OCI-LY3 (cell line): ENCODE data around the gene ZNF335.

Experiments used
- EZH2phosphoT487 ChIP-seq: fragments of 200-600 bp; shearing (Covaris generic); IDR thresholded peaks from 2 replicates; pipeline ENCODE4 v1.6.1; 2018; ENCODE audit warnings: antibody characterized with exemption, mixed run types, low read depth
- TF ChIP-seq, protein P1 (sequence below): fragments of 200-600, 300-600 bp; sonication (generic); IDR thresholded peaks from 2 replicates; pipeline ENCODE4 v1.5.1; 2014; ENCODE audit warnings: antibody characterized with exemption, low read length, low read depth

GRCh38 chr20:45920462-45921336 is 51.3 kb downstream of the ZNF335 start:
- TF ChIP-seq, protein P1, sequence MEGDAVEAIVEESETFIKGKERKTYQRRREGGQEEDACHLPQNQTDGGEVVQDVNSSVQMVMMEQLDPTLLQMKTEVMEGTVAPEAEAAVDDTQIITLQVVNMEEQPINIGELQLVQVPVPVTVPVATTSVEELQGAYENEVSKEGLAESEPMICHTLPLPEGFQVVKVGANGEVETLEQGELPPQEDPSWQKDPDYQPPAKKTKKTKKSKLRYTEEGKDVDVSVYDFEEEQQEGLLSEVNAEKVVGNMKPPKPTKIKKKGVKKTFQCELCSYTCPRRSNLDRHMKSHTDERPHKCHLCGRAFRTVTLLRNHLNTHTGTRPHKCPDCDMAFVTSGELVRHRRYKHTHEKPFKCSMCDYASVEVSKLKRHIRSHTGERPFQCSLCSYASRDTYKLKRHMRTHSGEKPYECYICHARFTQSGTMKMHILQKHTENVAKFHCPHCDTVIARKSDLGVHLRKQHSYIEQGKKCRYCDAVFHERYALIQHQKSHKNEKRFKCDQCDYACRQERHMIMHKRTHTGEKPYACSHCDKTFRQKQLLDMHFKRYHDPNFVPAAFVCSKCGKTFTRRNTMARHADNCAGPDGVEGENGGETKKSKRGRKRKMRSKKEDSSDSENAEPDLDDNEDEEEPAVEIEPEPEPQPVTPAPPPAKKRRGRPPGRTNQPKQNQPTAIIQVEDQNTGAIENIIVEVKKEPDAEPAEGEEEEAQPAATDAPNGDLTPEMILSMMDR = no peak
- no peak for TF ChIP-seq EZH2phosphoT487
